Stimulated activated CD4-positive, alpha-beta T cell treated with anti-CD3 and anti-CD28 coated beads, Interleukin-12 subunit alpha, Interleukin-12 subunit beta, amount 100 ng/mL, for 24 hours (primary cell): ENCODE results near the gene TRIAP1.

Experiments used
- DNase-seq, 2 experiments: peaks; one replicate each; pipeline ENCODE4 v3.0.0-alpha.2; 2020; ENCODE audit warnings: low read depth in 2 of 2

TRIAP1 gene

GRCh38 chr12:120429368-120429767 is 16.8 kb downstream of the TRIAP1 start:
- DNase-seq = no peak

DNA sequence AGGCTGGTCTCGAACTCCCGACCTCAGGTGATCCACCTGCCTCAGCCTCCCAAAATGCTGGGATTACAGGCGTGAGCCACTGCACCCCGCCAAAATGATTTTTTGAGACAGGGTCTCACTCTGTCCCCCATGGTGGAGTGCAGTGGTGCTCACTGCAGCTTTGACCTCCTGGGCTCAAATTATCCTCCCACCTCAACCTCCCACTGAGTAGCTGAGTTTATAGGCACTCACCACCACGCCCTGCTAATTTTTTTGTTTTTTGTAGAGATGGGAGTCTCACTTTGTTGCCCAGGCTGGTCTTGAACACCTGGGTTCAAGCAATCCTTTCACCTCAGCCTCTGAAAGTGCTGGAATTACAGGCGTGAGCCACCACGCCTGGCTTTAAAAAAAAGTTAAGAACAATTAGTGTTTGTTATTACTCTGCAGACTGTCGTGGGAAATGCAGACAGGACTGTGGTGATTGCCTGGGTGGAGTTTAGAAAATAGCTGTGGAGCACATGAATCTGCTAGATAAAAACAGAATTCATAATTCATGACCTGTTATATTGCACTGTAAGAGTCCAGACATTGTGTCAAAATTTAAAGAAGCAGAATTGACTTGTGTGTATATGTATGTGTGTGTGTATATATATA is 17.5 kb downstream of the TRIAP1 start:
- DNase-seq = no peak

- no peak for DNase-seq
Observed at GRCh38 chr12:120425797-120426196, 20.4 kb downstream of the TRIAP1 start.

DNA sequence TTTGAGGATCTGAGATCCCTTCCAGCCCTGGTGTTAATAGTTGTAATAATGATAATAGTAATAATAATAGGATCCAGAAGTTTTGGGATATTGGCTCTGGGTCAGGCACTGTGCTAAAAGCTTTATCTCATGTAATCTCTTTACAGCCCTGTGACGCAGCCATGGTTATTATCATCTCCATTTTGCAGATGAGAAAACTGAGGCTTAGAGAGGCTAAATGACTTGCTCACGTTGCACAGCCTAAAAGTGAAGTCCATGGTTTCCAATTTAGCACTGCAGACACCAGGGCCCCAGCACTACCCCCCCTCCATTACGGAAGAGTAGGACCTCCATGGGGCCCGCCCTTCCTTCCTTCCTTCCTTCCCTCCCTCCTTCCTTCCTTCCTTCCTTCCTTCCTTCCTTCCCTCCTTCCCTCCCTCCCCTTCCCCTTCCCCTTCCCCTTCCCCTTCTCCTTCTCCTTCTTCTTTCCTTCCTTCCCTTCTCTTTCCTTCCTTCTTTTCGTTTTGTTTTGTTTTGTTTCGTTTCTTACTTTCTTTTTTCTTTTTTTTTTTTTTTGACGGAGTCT is 23.2 kb downstream of the TRIAP1 start:
- DNase-seq = no peak

GRCh38 chr12:120421701-120422100 is 24.5 kb downstream of the TRIAP1 start:
- DNase-seq = no peak

- DNase-seq = no peak
Observed at GRCh38 chr12:120417917-120418580, 28.1 kb downstream of the TRIAP1 start.

DNA sequence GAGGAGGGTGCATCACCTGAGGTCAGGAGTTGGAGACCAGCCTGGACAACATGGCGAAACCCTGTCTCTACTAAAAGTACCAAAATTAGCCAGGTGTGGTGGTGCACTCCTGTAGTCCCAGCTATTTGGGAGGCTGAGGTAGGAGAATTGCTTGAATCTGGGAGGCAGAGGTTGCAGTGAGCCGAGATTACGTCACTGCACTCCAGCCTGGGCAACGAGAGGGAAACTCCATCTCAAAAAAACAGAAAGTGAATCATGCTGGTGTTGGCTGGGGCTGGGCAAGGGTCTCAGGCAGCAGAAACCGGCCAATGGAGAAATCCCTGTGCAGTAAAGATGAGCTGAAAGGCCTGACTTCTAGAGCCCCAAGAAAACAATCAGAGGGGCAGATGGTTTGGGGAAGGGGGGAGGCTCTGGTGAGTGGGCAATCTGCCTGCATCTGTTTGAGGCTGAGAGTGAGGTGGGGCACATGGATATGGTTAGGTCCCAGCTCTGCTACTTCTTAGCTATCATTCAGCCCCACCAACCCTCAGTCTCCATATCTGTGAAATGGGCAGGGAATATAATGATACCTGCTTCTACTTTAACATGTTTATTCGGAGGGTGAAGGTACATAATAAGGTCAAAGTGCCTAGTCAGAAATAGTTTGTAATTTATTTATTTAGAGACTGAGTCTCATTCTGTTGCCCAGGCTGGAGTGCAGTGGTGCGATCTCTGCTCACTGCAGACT is 29.5 kb downstream of the TRIAP1 start:
- DNase-seq = no peak

- DNase-seq = no peak
Observed at GRCh38 chr12:120413901-120414695, 32.1 kb downstream of the TRIAP1 start.

DNA sequence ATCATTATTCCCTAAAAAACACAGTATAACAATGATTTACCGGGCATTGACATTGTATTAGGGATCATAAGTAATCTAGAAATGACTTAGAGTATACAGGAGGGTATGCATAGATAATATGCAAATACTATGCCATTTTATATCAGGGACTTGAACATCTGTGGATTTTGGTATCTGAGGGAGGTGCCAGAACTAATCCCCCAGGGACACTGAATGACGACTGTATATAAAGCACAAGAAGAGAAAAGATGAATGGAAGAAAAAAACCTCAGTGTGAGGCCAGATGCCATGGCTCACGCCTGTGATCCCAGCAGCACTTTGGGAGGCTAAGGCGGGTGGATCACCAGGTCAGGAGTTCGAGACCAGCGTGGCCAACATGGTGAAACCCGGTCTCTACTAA is 33.8 kb downstream of the TRIAP1 start:
- no peak for DNase-seq

- DNase-seq = no peak
Observed at GRCh38 chr12:120408771-120409170, 37.4 kb downstream of the TRIAP1 start.

DNA sequence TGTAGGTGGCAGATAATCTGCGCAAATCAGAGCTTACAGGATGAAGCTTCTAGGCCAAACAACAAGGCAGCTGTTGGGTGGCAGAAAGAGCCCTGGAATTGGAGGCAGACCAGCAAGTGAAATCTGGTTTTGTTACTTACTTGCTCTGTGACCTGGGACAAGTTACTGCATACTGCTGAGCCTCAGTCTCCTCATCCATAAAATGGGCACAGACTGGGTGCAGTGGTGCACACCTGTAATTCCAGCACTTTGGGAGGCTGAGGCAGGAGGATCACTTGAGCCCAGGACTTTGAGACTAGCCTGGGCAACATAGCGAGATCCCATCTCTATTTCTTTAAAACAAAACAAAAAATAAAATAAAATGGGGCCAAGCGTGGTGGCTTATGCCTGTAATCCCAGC is 39.6 kb downstream of the TRIAP1 start:
- no peak for DNase-seq

DNA sequence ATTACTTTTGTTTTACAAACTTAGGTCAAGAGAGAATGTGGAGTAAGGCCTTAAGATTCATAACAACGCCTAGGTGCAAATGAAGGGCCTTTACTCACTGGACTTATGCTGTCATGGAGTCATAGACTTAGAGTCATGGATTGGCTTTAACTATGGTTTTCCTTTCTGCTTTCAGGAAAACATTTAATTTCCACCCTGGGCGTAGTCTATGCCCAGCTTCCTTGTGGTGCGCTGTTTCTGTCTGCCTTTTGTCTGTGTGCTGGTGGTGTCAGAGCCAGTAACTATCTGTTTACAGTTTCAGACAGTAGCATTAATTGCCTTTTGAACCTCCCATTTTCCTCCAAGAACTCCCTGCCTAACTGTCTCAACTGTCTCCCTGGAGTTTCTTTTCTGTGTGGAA is 40.1 kb downstream of the TRIAP1 start:
- DNase-seq = no peak

GRCh38 chr12:120404271-120404670 is 41.9 kb downstream of the TRIAP1 start:
- DNase-seq = no peak

GRCh38 chr12:120403869-120404268 is 42.3 kb downstream of the TRIAP1 start:
- DNase-seq = no peak

- no peak for DNase-seq
Observed at GRCh38 chr12:120402217-120402616, 44.0 kb downstream of the TRIAP1 start.

- no peak for DNase-seq
Observed at GRCh38 chr12:120399531-120399930, 46.7 kb downstream of the TRIAP1 start.

GRCh38 chr12:120397824-120398540 is 48.2 kb downstream of the TRIAP1 start:
- DNase-seq = no peak

- DNase-seq = no peak
Observed at GRCh38 chr12:120394483-120395367, 51.5 kb downstream of the TRIAP1 start.
